Endothelial cell of umbilical vein (primary cell): ENCODE data around the gene ARID5A. TPM values are rescaled to one million over a fixed set of nuclear protein-coding genes. Genes with fewer than 3 reads are reported as not detected.

Source experiments
- BruUV-seq: library from RNA; stranded (reverse); fragments of 400-500 nt; replicated peaks from 2 replicates; lab custom pipeline; 2021; lab: Mats Ljungman, UMichigan
- CTCF ChIA-PET: fragments of 300-600, 350-600 bp; sonication (Branson Sonifier 250); formaldehyde crosslinking; loops from one replicate; lab custom pipeline; 2021; ENCODE audit warnings: antibody characterized with exemption, inconsistent platforms; lab: Charles Lee
- POLR2A ChIA-PET: fragments of 300-600, 350-600 bp; sonication (Branson Sonifier 250); formaldehyde crosslinking; loops from one replicate; lab custom pipeline; 2021; ENCODE audit warnings: antibody characterized with exemption, inconsistent platforms; lab: Charles Lee
- DNase-seq: peaks from one replicate; pipeline ENCODE4 v3.0.0-alpha.2; 2011; ENCODE audit warnings: low read depth, low spot score
- FAIRE-seq: peaks from 2 replicates; lab custom pipeline; 2011; peaks lifted over from hg19 to GRCh38; lab: Jason Lieb, UNC
- H2AFZ ChIP-seq: 2 replicates; pipeline ENCODE4 v1.6.0; 2012; ENCODE audit warnings: low read depth, low read length, control low read depth, inconsistent platforms
- H3K27ac ChIP-seq: 2 replicates; pipeline ENCODE4 v1.5.1; 2011; ENCODE audit warnings: low read depth, mild to moderate bottlenecking, control low read depth, low read length, moderate library complexity; ENCODE audit not compliant: insufficient read depth
- H3K27me3 ChIP-seq, 2 experiments: 2 replicates each; pipeline versions ENCODE4 v1.6.0 to v1.6.1; 2011; ENCODE audit warnings: low read length in 2 of 2, mixed read lengths in 1 of 2; ENCODE audit not compliant: control insufficient read depth in 2 of 2, insufficient read depth in 2 of 2
- H3K36me3 ChIP-seq, 2 experiments: 2 replicates in 1 of 2; 3 replicates in 1 of 2; pipeline ENCODE4 v1.5.1; 2011; ENCODE audit warnings: low read length in 2 of 2, mild to moderate bottlenecking in 1 of 2, moderate library complexity in 1 of 2; ENCODE audit not compliant: control insufficient read depth in 2 of 2, insufficient read depth in 2 of 2; ENCODE audit errors: extremely low read depth in 1 of 2
- H3K4me1 ChIP-seq: 3 replicates; pipeline ENCODE4 v1.5.1; 2011; ENCODE audit warnings: mild to moderate bottlenecking, low read length; ENCODE audit not compliant: control insufficient read depth, insufficient read depth; ENCODE audit errors: extremely low read depth
- H3K4me2 ChIP-seq: 2 replicates; pipeline ENCODE4 v1.6.1; 2011; ENCODE audit warnings: low read length, control low read depth, mixed read lengths; ENCODE audit not compliant: insufficient read depth
- H3K4me3 ChIP-seq, 3 experiments: fragments of 200-600 bp in 1 of 3; sonication (generic), shearing (Covaris generic) in 1 of 3; replicated peaks in 1 of 3; 2 replicates each; pipeline ENCODE4 v1.5.1; 2011 to 2016; ENCODE audit warnings: control low read depth in 3 of 3, low read length in 3 of 3, mild to moderate bottlenecking in 2 of 3, inconsistent platforms in 1 of 3, low read depth in 1 of 3, moderate library complexity in 1 of 3; ENCODE audit not compliant: insufficient read depth in 1 of 3
- H3K79me2 ChIP-seq: 2 replicates; pipeline ENCODE4 v1.6.0; 2012; ENCODE audit warnings: low read length, inconsistent platforms; ENCODE audit not compliant: control insufficient read depth, insufficient read depth
- H3K9ac ChIP-seq: replicated peaks from 2 replicates; pipeline ENCODE3; 2011; ENCODE audit warnings: low read length, control low read depth; ENCODE audit not compliant: insufficient read depth; ENCODE audit errors: extremely low read depth
- H3K9me1 ChIP-seq: replicated peaks from 3 replicates; pipeline ENCODE4 v1.6.0; 2011; ENCODE audit warnings: mild to moderate bottlenecking, low read length; ENCODE audit not compliant: control insufficient read depth, insufficient read depth; ENCODE audit errors: extremely low read depth
- H3K9me3 ChIP-seq: replicated peaks from 2 replicates; pipeline ENCODE4 v1.5.1; 2012; ENCODE audit warnings: low read length, inconsistent platforms; ENCODE audit not compliant: control insufficient read depth, insufficient read depth
- H4K20me1 ChIP-seq: replicated peaks from 2 replicates; pipeline ENCODE3; 2011; ENCODE audit warnings: mild to moderate bottlenecking, low read length; ENCODE audit not compliant: control insufficient read depth, insufficient read depth; ENCODE audit errors: extremely low read depth
- EZH2 ChIP-seq: IDR thresholded peaks from 2 replicates; pipeline ENCODE4 v1.6.1; 2012; ENCODE audit warnings: borderline replicate concordance, low read depth, mild to moderate bottlenecking, moderate library complexity, low read length, inconsistent platforms; ENCODE audit not compliant: severe bottlenecking
- FOS ChIP-seq: IDR thresholded peaks from 2 replicates; pipeline ENCODE4 v1.6.1; 2011; ENCODE audit warnings: mild to moderate bottlenecking, low read length, moderate library complexity, borderline replicate concordance; ENCODE audit not compliant: insufficient read depth
- GATA2 ChIP-seq: IDR thresholded peaks from 2 replicates; pipeline ENCODE4 v1.7.0; 2011; ENCODE audit warnings: low read depth, mild to moderate bottlenecking, moderate library complexity, mixed read lengths, low read length; ENCODE audit not compliant: insufficient read length, insufficient read depth
- JUN ChIP-seq: IDR thresholded peaks from 2 replicates; pipeline ENCODE4 v1.6.1; 2011; ENCODE audit warnings: borderline replicate concordance, low read depth; ENCODE audit not compliant: insufficient read length, insufficient read depth
- MYC ChIP-seq: IDR thresholded peaks from one replicate; pipeline ENCODE4 v1.6.1; 2011; ENCODE audit warnings: mild to moderate bottlenecking, low read depth, low read length
- POLR2A ChIP-seq: IDR thresholded peaks from 2 replicates; pipeline ENCODE4 v1.6.1; 2012; ENCODE audit warnings: low read depth, mild to moderate bottlenecking, control low read depth, low read length
- POLR2AphosphoS5 ChIP-seq: IDR thresholded peaks from 2 replicates; pipeline ENCODE4 v1.6.1; 2012; ENCODE audit warnings: low read depth, mild to moderate bottlenecking, control low read depth, low read length, moderate library complexity; ENCODE audit not compliant: insufficient read depth
- dilution Hi-C: fragments of 300-500 bp; cut with MboI; formaldehyde crosslinking; loops from one replicate; pipeline ENCODE4 v1.15.0; 2019; ENCODE audit warnings: low sequenced_read_pairs; ENCODE audit not compliant: extremely low pct_ligation_motif_present
- intact Hi-C: fragments of 100-400 bp; cut with micrococcal nuclease; formaldehyde crosslinking; loops from one replicate; pipeline ENCODE4 v1.10.0; 2022
- polyA plus RNA-seq, 4 experiments: library from polyadenylated mRNA; depleted of rRNA in 3 of 4; stranded (reverse) in 3 of 4; unstranded in 1 of 4; fragments of >200 nt; gene quantifications; 2 replicates each; pipeline versions ENCODE4 v1.2.1 to v1.2.3, GENCODE V29; 2011 to 2012; ENCODE audit warnings: missing spikeins in 1 of 4
- total RNA-seq: library from RNA; stranded (reverse); gene quantifications from 2 replicates; pipeline ENCODE4 v1.2.3, GENCODE V29; 2021
- TF ChIP-seq, protein P1 (sequence below), 2 donors: IDR thresholded peaks; 1 replicate in 1 of 2; 2 replicates in 1 of 2; pipeline ENCODE4 v1.5.1; 2011; ENCODE audit warnings: low read length in 2 of 2, mild to moderate bottlenecking in 2 of 2, moderate library complexity in 2 of 2, control low read depth in 1 of 2, inconsistent platforms in 1 of 2, low read depth in 1 of 2; ENCODE audit not compliant: insufficient read depth in 1 of 2; ENCODE audit errors: extremely low read depth in 1 of 2
- TF ChIP-seq, protein P2 (sequence below): IDR thresholded peaks from 2 replicates; pipeline ENCODE4 v1.6.1; 2011; ENCODE audit not compliant: insufficient read depth, insufficient read length

The ARID5A gene
- total and polyA plus RNA-seq, 2 donors (not counting 3 experiments of a cell fraction or from before 2014, with no cell fraction given) = 18.0 to 24.7 TPM

DNA sequence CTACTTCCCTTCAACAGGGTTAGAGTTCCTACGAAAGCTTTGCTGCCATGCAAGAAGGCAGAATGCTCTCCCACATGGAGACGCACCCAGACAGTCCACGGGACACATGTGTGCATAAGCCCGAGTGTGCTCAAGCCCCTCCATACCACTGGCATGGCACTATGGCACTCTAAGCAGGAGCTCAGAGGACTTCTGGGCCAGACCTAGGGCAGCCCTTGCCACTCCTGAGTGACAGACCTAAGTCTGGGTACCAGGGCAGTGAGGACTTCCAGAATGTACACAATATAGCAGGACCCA, 11.4 kb upstream of the ARID5A start:
- no peak overlapping the region for H3K9ac ChIP-seq
- H2AFZ ChIP-seq = no peak overlapping the region
- H3K27me3 ChIP-seq = no peaks in the 10 kb centered on the region
- H3K4me1 ChIP-seq = peaks cover 17% of the 10 kb centered on the region
- no peak overlapping the region for H3K4me2 ChIP-seq
- H3K9me3 ChIP-seq = no peaks in the 10 kb centered on the region
- H4K20me1 ChIP-seq = no peaks in the 10 kb centered on the region
- H3K4me3 ChIP-seq = no peak overlapping the region
- DNase-seq (no peak), FAIRE-seq (no peak)
- H3K27ac ChIP-seq = no peak overlapping the region
- dilution Hi-C loops (no loop called here), intact Hi-C loops (loop anchor here (5.0 kb wide), 1 partner anchor 217 kb away; the partner anchor contains the start of gene LMAN2L)
- TF ChIP-seq POLR2AphosphoS5 (no peak), POLR2A (no peak), GATA2 (no peak), FOS (no peak)
- TF ChIP-seq, protein P1, sequence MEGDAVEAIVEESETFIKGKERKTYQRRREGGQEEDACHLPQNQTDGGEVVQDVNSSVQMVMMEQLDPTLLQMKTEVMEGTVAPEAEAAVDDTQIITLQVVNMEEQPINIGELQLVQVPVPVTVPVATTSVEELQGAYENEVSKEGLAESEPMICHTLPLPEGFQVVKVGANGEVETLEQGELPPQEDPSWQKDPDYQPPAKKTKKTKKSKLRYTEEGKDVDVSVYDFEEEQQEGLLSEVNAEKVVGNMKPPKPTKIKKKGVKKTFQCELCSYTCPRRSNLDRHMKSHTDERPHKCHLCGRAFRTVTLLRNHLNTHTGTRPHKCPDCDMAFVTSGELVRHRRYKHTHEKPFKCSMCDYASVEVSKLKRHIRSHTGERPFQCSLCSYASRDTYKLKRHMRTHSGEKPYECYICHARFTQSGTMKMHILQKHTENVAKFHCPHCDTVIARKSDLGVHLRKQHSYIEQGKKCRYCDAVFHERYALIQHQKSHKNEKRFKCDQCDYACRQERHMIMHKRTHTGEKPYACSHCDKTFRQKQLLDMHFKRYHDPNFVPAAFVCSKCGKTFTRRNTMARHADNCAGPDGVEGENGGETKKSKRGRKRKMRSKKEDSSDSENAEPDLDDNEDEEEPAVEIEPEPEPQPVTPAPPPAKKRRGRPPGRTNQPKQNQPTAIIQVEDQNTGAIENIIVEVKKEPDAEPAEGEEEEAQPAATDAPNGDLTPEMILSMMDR (IDR thresholded peaks at IDR 0.05; ENCODE audit: extremely low read depth in 1 of 2, insufficient read depth in 1 of 2, low read depth in 1 of 2, low read length in 2 of 2) = no peak
- H3K79me2 ChIP-seq = no peaks in the 10 kb centered on the region
- H3K9me1 ChIP-seq = no peaks in the 10 kb centered on the region
- CTCF ChIA-PET = interaction anchor here (1.3 to 2.3 kb wide), 2 partner anchors 8 to 29 kb away, joined by 5 to 6 read pairs; no protein-coding TSS in a partner anchor
- no peaks in the 10 kb centered on the region for H3K36me3 ChIP-seq
- no TSS peak for BruUV-seq
- POLR2A ChIA-PET = no interaction called here

GRCh38 chr2:96526101-96526591, 10.4 kb upstream of the ARID5A start:
- Histone ChIP-seq H3K36me3 (no peaks in the 10 kb centered on the region), H3K79me2 (no peaks in the 10 kb centered on the region), H3K9me3 (no peaks in the 10 kb centered on the region), H3K9ac (no peak overlapping the region), H3K4me3 (no peak overlapping the region), H3K9me1 (no peaks in the 10 kb centered on the region), H3K4me2 (no peak overlapping the region), H4K20me1 (no peaks in the 10 kb centered on the region), H3K27ac (no peak overlapping the region), H3K27me3 (no peaks in the 10 kb centered on the region), H2AFZ (no peak overlapping the region), H3K4me1 (peaks cover 25% of the 10 kb centered on the region)
- DNase-seq = no peak
- TF ChIP-seq MYC (no peak), GATA2 (no peak), POLR2AphosphoS5 (no peak), JUN (no peak), POLR2A (no peak), EZH2 (no peak), FOS (no peak)
- TF ChIP-seq, protein P2, sequence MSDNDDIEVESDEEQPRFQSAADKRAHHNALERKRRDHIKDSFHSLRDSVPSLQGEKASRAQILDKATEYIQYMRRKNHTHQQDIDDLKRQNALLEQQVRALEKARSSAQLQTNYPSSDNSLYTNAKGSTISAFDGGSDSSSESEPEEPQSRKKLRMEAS = no peak
- TF ChIP-seq, protein P1 (IDR thresholded peaks at IDR 0.05; ENCODE audit: extremely low read depth in 1 of 2, insufficient read depth in 1 of 2, low read depth in 1 of 2, low read length in 2 of 2) = no peak
- POLR2A ChIA-PET = no interaction called here
- no TSS peak for BruUV-seq
- no peak for FAIRE-seq
- CTCF ChIA-PET = interaction anchor here (0.6 to 3.6 kb wide), 11 partner anchors 7 to 434 kb away, joined by 3 to 101 read pairs (median 5); partner anchors contain the start of genes ARID5A and CNNM3
- intact Hi-C loops = loop anchor here (5.0 kb wide), 1 partner anchor 216 kb away; the partner anchor contains the start of gene LMAN2L
- dilution Hi-C loops = no loop called here
